Gastroesophageal sphincter (tissue), 3 donors: Measurements from ENCODE around the gene TMOD2.

Experiments used
- EP300 ChIP-seq: sonication (generic); formaldehyde crosslinking; IDR thresholded peaks from one replicate; pipeline ENCODE4 v1.6.1; 2017; ENCODE audit warnings: antibody characterized with exemption, mild to moderate bottlenecking
- TF ChIP-seq, protein P1 (sequence below), 4 experiments: fragments of 200-600 bp in 2 of 4; fragments of 450-650 bp in 2 of 4; sonication (generic) in 1 of 4; IDR thresholded peaks; one replicate each; pipeline ENCODE4 v1.5.1; 2017 to 2019; ENCODE audit warnings: antibody characterized with exemption in 4 of 4, mild to moderate bottlenecking in 2 of 4, moderate library complexity in 2 of 4

- TF ChIP-seq, protein P1, sequence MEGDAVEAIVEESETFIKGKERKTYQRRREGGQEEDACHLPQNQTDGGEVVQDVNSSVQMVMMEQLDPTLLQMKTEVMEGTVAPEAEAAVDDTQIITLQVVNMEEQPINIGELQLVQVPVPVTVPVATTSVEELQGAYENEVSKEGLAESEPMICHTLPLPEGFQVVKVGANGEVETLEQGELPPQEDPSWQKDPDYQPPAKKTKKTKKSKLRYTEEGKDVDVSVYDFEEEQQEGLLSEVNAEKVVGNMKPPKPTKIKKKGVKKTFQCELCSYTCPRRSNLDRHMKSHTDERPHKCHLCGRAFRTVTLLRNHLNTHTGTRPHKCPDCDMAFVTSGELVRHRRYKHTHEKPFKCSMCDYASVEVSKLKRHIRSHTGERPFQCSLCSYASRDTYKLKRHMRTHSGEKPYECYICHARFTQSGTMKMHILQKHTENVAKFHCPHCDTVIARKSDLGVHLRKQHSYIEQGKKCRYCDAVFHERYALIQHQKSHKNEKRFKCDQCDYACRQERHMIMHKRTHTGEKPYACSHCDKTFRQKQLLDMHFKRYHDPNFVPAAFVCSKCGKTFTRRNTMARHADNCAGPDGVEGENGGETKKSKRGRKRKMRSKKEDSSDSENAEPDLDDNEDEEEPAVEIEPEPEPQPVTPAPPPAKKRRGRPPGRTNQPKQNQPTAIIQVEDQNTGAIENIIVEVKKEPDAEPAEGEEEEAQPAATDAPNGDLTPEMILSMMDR (IDR thresholded peaks at IDR 0.05): no peak
- TF ChIP-seq EP300: no peak
These were observed 19.5 kb downstream of the TMOD2 start for GRCh38 chr15:51770902-51771301.
